Mammary epithelial cell (primary cell): Measurements from ENCODE around the gene ADGRL3.

Experiments used
- CTCF ChIP-seq, 2 donors: IDR thresholded peaks in 1 of 2; conservative IDR thresholded peaks in 1 of 2; 2 replicates each; pipeline ENCODE4 v1.5.1; 2011 to 2012; ENCODE audit warnings: inconsistent platforms in 2 of 2, low read length in 2 of 2, mild to moderate bottlenecking in 2 of 2, control low read depth in 1 of 2, low read depth in 1 of 2; ENCODE audit not compliant: insufficient read depth in 1 of 2; ENCODE audit errors: extremely low read depth in 1 of 2
- EZH2 ChIP-seq: IDR thresholded peaks from 2 replicates; pipeline ENCODE4 v1.6.1; 2012; ENCODE audit warnings: low read length, inconsistent platforms, borderline replicate concordance

DNA sequence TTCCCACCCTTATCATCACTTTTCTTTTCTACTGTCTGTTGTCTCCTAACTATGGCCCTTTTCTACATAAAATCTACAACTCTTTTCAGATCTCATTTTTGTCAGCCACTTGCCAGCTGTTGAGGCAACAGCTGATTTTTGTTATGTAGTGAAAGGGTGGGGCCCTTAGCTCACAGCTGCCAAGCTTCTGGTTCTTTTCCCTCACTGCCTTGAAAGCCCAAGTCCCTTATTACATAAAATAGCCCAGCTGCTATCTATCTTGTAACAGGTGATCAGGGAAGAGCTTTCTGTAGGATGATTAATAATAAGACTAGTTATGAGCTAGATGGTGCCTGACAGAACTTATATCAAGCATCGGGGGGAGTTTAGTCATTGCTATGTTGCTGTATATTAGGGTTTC is 45.9 kb downstream of the ADGRL3 start:
- TF ChIP-seq EZH2 = no peak
- no peak for TF ChIP-seq CTCF (conservative IDR thresholded peaks at IDR 0.05 in 1 of 2, IDR thresholded peaks at IDR 0.05 in 1 of 2; ENCODE audit: extremely low read depth in 1 of 2, insufficient read depth in 1 of 2, low read depth in 1 of 2, low read length in 2 of 2)
